ENCODE data around the gene VWDE.
"Not testable (repeated sequence)": the region's sequence is repeated elsewhere in the genome, so short reads cannot be mapped to it uniquely, and the experiment has no call there.

The VWDE gene

GRCh38 chr7:12401538-12402364 lies 1.9 kb downstream of the VWDE start:
- no peak for DNase-seq

GRCh38 chr7:12398186-12398585 lies 5.5 kb downstream of the VWDE start:
- no peak for DNase-seq

- no peak for DNase-seq
Observed at GRCh38 chr7:12397671-12398070, 6.0 kb downstream of the VWDE start.

GRCh38 chr7:12396670-12397069 lies 7.0 kb downstream of the VWDE start:
- not testable (repeated sequence) for DNase-seq

GRCh38 chr7:12391922-12392615 lies 11.6 kb downstream of the VWDE start:
- DNase-seq: no peak

- peak; percentile 0 for DNase-seq
Observed at GRCh38 chr7:12389089-12389700, 14.5 kb downstream of the VWDE start.

GRCh38 chr7:12386313-12386740 lies 17.3 kb downstream of the VWDE start:
- no peak for DNase-seq

GRCh38 chr7:12385364-12385786 lies 18.3 kb downstream of the VWDE start:
- no peak for DNase-seq

GRCh38 chr7:12383377-12383776 lies 20.3 kb downstream of the VWDE start:
- DNase-seq: no peak

GRCh38 chr7:12378389-12378788 lies 25.3 kb downstream of the VWDE start:
- no peak for DNase-seq

- DNase-seq: no peak
Observed at GRCh38 chr7:12377406-12377805, 26.3 kb downstream of the VWDE start.

GRCh38 chr7:12373580-12374263 lies 29.9 kb downstream of the VWDE start:
- no peak for DNase-seq

GRCh38 chr7:12370249-12370648 lies 33.4 kb downstream of the VWDE start:
- no peak for DNase-seq

GRCh38 chr7:12369756-12370155 lies 33.9 kb downstream of the VWDE start:
- DNase-seq: no peak

- DNase-seq: no peak
Observed at GRCh38 chr7:12369072-12369471, 34.6 kb downstream of the VWDE start.

- DNase-seq: no peak
Observed at GRCh38 chr7:12360948-12361347, 42.7 kb downstream of the VWDE start.

GRCh38 chr7:12358694-12359093 lies 45.0 kb downstream of the VWDE start:
- no peak for DNase-seq

GRCh38 chr7:12357508-12357907 lies 46.2 kb downstream of the VWDE start:
- DNase-seq: no peak

GRCh38 chr7:12351843-12352242 lies 51.8 kb downstream of the VWDE start:
- DNase-seq: no peak

GRCh38 chr7:12350971-12351370 lies 52.7 kb downstream of the VWDE start:
- no peak for DNase-seq

GRCh38 chr7:12337095-12337494 lies 66.6 kb downstream of the VWDE start:
- DNase-seq: no peak

- no peak for DNase-seq
Observed at GRCh38 chr7:12328888-12329770, 74.5 kb downstream of the VWDE start.

Measured in effector CD8-positive, alpha-beta T cell (primary cell).